Measurements from ENCODE around the gene MAN2A1. TPM values are rescaled to one million over a fixed set of nuclear protein-coding genes. Genes with fewer than 3 reads are reported as not detected.

MAN2A1 gene
- total RNA-seq, 2 donors from 2014 or later, result 29.6 to 36.2 TPM

DNA sequence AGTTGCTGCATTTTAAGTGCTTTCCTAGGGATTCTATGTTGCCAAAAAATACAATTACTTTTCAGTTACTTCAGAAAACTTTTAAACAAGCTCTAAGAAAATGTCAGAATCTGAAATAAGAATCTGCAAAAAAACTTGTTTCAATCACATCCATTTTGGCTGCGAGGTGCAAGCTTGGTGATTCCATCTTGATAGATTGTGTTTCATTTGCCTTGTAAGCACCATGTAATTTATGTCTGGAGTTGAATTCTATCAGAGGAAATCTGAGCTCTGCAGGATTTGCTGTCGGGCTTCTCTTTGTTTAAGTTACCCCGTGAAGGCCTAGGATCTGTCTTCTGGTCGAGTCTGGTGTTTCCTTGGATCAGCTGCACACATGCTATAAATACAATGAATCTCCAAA, 40.4 kb upstream of the MAN2A1 start:
- no peak for TF ChIP-seq POLR2A (IDR thresholded peaks at IDR 0.05)
- no peak for TF ChIP-seq POLR2AphosphoS5 (IDR thresholded peaks at IDR 0.05)
- TF ChIP-seq, protein P1, sequence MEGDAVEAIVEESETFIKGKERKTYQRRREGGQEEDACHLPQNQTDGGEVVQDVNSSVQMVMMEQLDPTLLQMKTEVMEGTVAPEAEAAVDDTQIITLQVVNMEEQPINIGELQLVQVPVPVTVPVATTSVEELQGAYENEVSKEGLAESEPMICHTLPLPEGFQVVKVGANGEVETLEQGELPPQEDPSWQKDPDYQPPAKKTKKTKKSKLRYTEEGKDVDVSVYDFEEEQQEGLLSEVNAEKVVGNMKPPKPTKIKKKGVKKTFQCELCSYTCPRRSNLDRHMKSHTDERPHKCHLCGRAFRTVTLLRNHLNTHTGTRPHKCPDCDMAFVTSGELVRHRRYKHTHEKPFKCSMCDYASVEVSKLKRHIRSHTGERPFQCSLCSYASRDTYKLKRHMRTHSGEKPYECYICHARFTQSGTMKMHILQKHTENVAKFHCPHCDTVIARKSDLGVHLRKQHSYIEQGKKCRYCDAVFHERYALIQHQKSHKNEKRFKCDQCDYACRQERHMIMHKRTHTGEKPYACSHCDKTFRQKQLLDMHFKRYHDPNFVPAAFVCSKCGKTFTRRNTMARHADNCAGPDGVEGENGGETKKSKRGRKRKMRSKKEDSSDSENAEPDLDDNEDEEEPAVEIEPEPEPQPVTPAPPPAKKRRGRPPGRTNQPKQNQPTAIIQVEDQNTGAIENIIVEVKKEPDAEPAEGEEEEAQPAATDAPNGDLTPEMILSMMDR (IDR thresholded peaks at IDR 0.05), result no peak
- DNase-seq (ENCODE audit: low spot score), result no peak
- Histone ChIP-seq H3K9me3 (no peaks in the 10 kb centered on the region), H3K4me3 (no peak overlapping the region), H3K36me3 (no peaks in the 10 kb centered on the region), H3K27me3 (replicated peaks; ENCODE audit: insufficient read depth) (no peaks in the 10 kb centered on the region), H3K27ac (no peak overlapping the region), H3K4me1 (replicated peaks) (no peaks in the 10 kb centered on the region)
- intact Hi-C loops (cut with DNase I), result no loop called here
- 14% methylated on average over 4 of the region's 4 CpGs for WGBS

DNA sequence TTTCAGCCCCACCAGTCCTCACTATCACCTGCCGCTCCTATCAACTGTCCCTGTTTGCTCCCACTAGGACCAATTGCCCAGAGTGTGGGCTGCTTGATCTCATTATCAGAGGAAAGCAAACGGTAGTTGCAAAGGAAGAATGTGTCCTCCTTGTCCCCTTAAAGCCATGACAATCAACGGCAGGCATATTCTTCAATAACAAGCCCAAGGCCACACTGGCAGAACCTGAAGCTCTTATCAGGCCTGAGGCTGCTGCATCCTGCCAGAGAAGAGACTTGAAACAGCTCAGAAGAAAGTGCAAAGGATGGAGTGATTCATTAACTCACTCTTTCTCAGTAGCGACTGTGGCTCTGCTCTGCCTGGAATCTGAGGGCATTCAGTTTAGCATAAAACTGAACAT, 39.2 kb upstream of the MAN2A1 start:
- no peaks in the 10 kb centered on the region for H3K9me3 ChIP-seq
- WGBS, result 55% methylated on average over 4 of the region's 4 CpGs
- no peak for DNase-seq (ENCODE audit: low spot score)
- no peak overlapping the region for H3K4me3 ChIP-seq
- intact Hi-C loops (cut with DNase I), result no loop called here
- H3K27ac ChIP-seq, result no peak overlapping the region
- no peaks in the 10 kb centered on the region for H3K27me3 ChIP-seq (replicated peaks; ENCODE audit: insufficient read depth)
- H3K4me1 ChIP-seq (replicated peaks), result no peaks in the 10 kb centered on the region
- no peaks in the 10 kb centered on the region for H3K36me3 ChIP-seq
- TF ChIP-seq, protein P1 (IDR thresholded peaks at IDR 0.05), result no peak
- TF ChIP-seq POLR2AphosphoS5 (IDR thresholded peaks at IDR 0.05) (no peak), POLR2A (IDR thresholded peaks at IDR 0.05) (no peak)

GRCh38 chr5:109652096-109652495, 37.6 kb upstream of the MAN2A1 start:
- TF ChIP-seq, protein P1 (IDR thresholded peaks at IDR 0.05), result no peak
- TF ChIP-seq POLR2AphosphoS5 (IDR thresholded peaks at IDR 0.05) (no peak), POLR2A (IDR thresholded peaks at IDR 0.05) (no peak)
- H3K9me3 ChIP-seq, result no peaks in the 10 kb centered on the region
- H3K36me3 ChIP-seq, result no peaks in the 10 kb centered on the region
- H3K27me3 ChIP-seq (replicated peaks; ENCODE audit: insufficient read depth), result no peaks in the 10 kb centered on the region
- no peak overlapping the region for H3K4me3 ChIP-seq
- no peak overlapping the region for H3K27ac ChIP-seq
- no peaks in the 10 kb centered on the region for H3K4me1 ChIP-seq (replicated peaks)
- intact Hi-C loops (cut with DNase I), result no loop called here
- WGBS, result 50% methylated on average over 1 of the region's 1 CpG
- DNase-seq (ENCODE audit: low spot score), result no peak

- no peaks in the 10 kb centered on the region for H3K9me3 ChIP-seq
- H3K4me3 ChIP-seq, result no peak overlapping the region
- DNase-seq (ENCODE audit: low spot score), result no peak
- 39% methylated on average over 2 of the region's 2 CpGs for WGBS
- H3K27me3 ChIP-seq (replicated peaks; ENCODE audit: insufficient read depth), result no peaks in the 10 kb centered on the region
- no peaks in the 10 kb centered on the region for H3K36me3 ChIP-seq
- H3K4me1 ChIP-seq (replicated peaks), result no peaks in the 10 kb centered on the region
- intact Hi-C loops (cut with DNase I), result no loop called here
- TF ChIP-seq, protein P1 (IDR thresholded peaks at IDR 0.05), result no peak
- TF ChIP-seq POLR2AphosphoS5 (IDR thresholded peaks at IDR 0.05), result no peak
- TF ChIP-seq POLR2A (IDR thresholded peaks at IDR 0.05), result no peak
- no peak overlapping the region for H3K27ac ChIP-seq
Measured at GRCh38 chr5:109653042-109653441, 36.7 kb upstream of the MAN2A1 start.

- no peak for DNase-seq (ENCODE audit: low spot score)
Measured at GRCh38 chr5:109653561-109654239, 36.0 kb upstream of the MAN2A1 start.

More at GRCh38 chr5:109653561-109654239, 36.0 kb upstream of the MAN2A1 start:
- H3K27me3 ChIP-seq (replicated peaks; ENCODE audit: insufficient read depth), result no peaks in the 10 kb centered on the region
- TF ChIP-seq, protein P1 (IDR thresholded peaks at IDR 0.05), result no peak
- TF ChIP-seq POLR2A (IDR thresholded peaks at IDR 0.05), result no peak
- no peak for TF ChIP-seq POLR2AphosphoS5 (IDR thresholded peaks at IDR 0.05)
- WGBS, result 80% methylated on average over 3 of the region's 3 CpGs
- intact Hi-C loops (cut with DNase I), result no loop called here
- H3K27ac ChIP-seq, result no peak overlapping the region
- no peaks in the 10 kb centered on the region for H3K4me1 ChIP-seq (replicated peaks)
- no peaks in the 10 kb centered on the region for H3K9me3 ChIP-seq
- no peak overlapping the region for H3K4me3 ChIP-seq
- H3K36me3 ChIP-seq, result no peaks in the 10 kb centered on the region
